ENCODE results near the gene HS3ST3A1. TPM values are rescaled to one million over a fixed set of nuclear protein-coding genes. Genes with fewer than 3 reads are reported as not detected.

The HS3ST3A1 gene
- total RNA-seq, 4 donors from 2014 or later: 1.5 to 20.6 TPM; not detected in 2

DNA sequence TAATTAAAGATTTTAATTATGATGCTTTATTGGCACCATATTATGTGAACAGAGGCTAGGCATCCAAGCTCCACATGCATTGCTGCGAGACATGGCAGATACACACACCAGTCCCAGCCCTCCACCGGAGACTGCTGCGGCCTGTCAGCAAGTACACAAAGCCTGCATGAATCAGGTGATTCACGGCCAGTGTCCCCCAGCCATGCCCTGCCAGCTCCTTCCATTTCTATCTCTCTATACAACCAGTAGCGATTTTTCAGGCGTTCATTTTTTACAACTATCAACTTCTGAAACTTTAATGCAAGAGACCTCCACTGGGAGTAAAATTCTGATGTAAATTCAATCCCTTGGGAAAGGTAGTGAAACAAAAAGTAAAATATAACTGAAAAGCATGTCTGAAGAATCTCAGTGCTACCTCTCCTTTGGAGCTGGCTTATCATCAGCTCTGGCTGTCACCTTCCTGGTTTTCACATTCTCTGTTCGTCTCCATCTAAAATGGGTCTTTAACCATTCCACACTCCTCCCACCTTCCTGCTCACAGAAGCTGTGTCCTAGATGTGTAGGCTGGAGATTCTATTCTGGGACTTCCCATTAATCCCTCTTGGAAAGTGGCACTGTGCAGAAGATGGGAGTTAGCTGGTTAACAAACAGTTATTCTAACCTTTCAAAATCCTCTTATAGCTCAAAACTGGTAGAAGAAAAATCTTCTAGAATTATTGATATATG lies 32.2 kb downstream of the HS3ST3A1 start:
- Histone ChIP-seq H3K27me3 (no peaks in the 10 kb centered on the region), H3K9me3 (no peaks in the 10 kb centered on the region), H3K4me1 (no peaks in the 10 kb centered on the region), H3K4me3 (no peak overlapping the region), H3K36me3 (no peaks in the 10 kb centered on the region), H3K27ac (no peak overlapping the region)
- no peak for DNase-seq
- TF ChIP-seq, protein P1, sequence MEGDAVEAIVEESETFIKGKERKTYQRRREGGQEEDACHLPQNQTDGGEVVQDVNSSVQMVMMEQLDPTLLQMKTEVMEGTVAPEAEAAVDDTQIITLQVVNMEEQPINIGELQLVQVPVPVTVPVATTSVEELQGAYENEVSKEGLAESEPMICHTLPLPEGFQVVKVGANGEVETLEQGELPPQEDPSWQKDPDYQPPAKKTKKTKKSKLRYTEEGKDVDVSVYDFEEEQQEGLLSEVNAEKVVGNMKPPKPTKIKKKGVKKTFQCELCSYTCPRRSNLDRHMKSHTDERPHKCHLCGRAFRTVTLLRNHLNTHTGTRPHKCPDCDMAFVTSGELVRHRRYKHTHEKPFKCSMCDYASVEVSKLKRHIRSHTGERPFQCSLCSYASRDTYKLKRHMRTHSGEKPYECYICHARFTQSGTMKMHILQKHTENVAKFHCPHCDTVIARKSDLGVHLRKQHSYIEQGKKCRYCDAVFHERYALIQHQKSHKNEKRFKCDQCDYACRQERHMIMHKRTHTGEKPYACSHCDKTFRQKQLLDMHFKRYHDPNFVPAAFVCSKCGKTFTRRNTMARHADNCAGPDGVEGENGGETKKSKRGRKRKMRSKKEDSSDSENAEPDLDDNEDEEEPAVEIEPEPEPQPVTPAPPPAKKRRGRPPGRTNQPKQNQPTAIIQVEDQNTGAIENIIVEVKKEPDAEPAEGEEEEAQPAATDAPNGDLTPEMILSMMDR (IDR thresholded peaks at IDR 0.05): no peak
- no peak for TF ChIP-seq POLR2A (IDR thresholded peaks at IDR 0.05)

DNA sequence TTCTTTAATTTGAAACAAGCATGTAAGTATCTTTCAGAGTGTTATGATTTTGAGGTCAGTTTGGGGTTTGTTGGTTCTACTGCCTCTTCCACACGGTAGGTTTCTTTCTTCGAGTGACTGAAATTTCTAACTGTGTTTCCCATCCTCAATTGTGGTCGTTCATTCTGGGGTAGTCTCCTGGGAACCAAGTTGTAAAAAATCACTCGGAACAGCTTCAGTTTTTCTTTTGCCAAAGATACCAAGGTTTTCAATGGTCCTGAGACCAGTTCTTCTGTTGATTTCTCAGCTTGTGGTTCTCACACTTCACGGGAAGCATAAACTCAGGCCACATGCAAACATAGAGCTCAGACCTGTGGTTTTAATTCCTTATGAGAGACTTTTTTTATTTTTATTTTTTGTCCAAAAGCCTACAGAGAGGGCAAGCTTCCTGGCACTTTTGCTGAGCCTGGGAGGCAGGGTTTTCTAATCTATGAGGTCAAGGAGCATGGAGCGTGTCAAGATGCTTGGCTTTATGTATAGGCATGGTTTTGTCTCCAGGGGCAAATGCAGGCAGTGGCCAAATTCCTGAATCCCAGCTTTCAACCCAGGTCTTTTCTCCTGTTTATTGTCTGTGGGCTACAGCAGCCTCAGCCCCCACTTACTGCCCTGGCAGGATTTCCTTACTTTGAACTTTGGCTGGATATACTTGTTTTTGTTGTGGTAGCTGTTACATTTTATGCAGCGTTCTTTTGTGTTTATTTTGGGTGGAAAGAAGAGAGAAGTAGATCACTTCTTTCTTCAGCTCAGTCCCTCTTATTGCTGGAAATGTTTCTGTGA lies 32.9 kb downstream of the HS3ST3A1 start:
- no peaks in the 10 kb centered on the region for H3K36me3 ChIP-seq
- no peaks in the 10 kb centered on the region for H3K4me1 ChIP-seq
- TF ChIP-seq, protein P1 (IDR thresholded peaks at IDR 0.05): no peak
- no peak for TF ChIP-seq POLR2A (IDR thresholded peaks at IDR 0.05)
- H3K27ac ChIP-seq: no peak overlapping the region
- DNase-seq: no peak
- H3K9me3 ChIP-seq: no peaks in the 10 kb centered on the region
- no peak overlapping the region for H3K4me3 ChIP-seq
- no peaks in the 10 kb centered on the region for H3K27me3 ChIP-seq

DNA sequence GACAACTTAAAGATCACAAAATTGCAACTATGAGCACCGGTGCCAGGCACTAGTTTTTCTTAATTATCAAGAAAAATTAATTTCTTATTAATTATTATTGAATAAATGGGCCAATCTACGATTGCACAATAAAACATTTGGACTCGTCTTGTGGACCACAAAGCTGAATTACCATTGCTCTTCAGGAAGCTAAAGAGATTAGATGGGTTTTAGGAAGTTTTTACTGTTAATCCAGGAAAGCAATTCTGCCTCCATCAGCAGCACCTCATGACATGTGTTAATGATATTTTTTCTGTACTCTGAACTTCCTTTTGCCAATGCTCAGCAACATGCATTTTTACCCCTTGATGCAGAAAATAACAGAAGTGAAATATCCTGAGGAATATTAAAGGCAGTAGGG lies 37.9 kb downstream of the HS3ST3A1 start:
- no peak overlapping the region for H3K27ac ChIP-seq
- no peak overlapping the region for H3K4me3 ChIP-seq
- TF ChIP-seq, protein P1 (IDR thresholded peaks at IDR 0.05): no peak
- TF ChIP-seq POLR2A (IDR thresholded peaks at IDR 0.05): no peak

DNA sequence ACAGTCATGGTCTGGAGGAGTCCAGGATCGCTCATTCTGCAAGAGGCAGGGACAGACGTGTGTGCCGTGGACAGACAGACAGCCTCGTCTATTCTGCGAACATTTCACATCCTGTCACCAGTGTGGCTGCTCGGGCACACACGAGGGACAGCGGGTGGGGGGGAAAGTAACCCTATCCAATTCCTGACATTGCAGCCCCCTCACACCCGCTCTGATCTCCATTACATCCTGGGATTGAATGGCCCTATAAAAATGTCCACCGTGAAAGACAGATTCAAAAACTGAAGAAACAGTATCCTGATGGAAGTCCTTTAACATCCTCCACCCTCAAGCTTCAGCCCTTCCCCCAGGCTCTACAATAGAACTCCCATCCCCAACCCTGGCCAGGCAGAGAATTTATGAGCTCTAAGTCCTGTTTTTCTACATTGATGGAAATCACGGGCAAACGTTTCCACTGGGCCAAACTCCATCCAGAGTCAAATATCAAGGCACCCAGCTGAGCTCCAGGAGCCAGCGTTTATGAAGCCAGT lies 39.4 kb downstream of the HS3ST3A1 start:
- no peak for TF ChIP-seq POLR2A (IDR thresholded peaks at IDR 0.05)
- TF ChIP-seq, protein P1 (IDR thresholded peaks at IDR 0.05): no peak
- Histone ChIP-seq H3K9me3 (no peaks in the 10 kb centered on the region), H3K27ac (no peak overlapping the region), H3K36me3 (no peaks in the 10 kb centered on the region), H3K4me1 (no peaks in the 10 kb centered on the region), H3K4me3 (no peak overlapping the region), H3K27me3 (no peaks in the 10 kb centered on the region)
- no peak for DNase-seq

More for the DNA sequence above, 37.9 kb downstream of the HS3ST3A1 start:
- H3K27me3 ChIP-seq: no peaks in the 10 kb centered on the region
- H3K4me1 ChIP-seq: no peaks in the 10 kb centered on the region
- no peaks in the 10 kb centered on the region for H3K9me3 ChIP-seq
- no peaks in the 10 kb centered on the region for H3K36me3 ChIP-seq
- no peak for DNase-seq

DNA sequence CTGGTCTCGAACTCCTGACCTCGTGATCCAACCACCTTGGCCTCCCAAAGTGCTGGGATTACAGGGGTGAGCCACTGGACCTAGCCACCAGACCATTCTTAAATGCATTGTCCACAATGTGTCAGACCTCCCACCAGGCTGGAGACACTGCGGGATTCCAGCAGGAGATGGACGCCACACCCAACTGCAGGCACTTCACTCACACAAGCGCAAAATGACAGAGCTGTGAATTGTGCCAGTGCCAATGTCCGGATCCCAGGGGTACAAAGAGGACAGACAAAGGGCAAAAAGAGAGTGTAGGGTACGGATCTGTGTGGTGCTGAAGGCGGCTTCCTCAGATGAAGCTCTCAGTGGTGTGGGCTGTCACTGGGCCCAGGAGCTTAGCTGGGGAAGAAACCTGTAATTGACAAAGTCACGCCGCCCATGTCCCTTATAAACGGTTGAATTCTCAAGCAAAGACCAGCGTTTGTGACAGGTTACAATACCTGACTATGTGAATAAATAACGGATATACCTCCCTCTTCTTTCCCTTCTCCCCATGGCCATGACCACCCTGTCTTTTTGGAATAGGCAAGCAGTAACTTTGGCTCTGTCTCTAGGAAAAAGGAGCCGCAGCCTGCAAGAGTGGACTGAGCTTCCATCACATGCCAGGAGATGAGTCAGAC lies 40.0 kb downstream of the HS3ST3A1 start:
- no peaks in the 10 kb centered on the region for H3K36me3 ChIP-seq
- TF ChIP-seq POLR2A (IDR thresholded peaks at IDR 0.05): no peak
- TF ChIP-seq, protein P1 (IDR thresholded peaks at IDR 0.05): no peak
- no peaks in the 10 kb centered on the region for H3K27me3 ChIP-seq
- no peaks in the 10 kb centered on the region for H3K4me1 ChIP-seq
- no peak overlapping the region for H3K4me3 ChIP-seq
- no peak overlapping the region for H3K27ac ChIP-seq
- no peak for DNase-seq
- H3K9me3 ChIP-seq: no peaks in the 10 kb centered on the region
